ENCODE measurements around the gene SOCS1.
A peak's percentile ranks its signal among the peaks of the same experiment; 100 is the strongest.

SOCS1 gene

DNA sequence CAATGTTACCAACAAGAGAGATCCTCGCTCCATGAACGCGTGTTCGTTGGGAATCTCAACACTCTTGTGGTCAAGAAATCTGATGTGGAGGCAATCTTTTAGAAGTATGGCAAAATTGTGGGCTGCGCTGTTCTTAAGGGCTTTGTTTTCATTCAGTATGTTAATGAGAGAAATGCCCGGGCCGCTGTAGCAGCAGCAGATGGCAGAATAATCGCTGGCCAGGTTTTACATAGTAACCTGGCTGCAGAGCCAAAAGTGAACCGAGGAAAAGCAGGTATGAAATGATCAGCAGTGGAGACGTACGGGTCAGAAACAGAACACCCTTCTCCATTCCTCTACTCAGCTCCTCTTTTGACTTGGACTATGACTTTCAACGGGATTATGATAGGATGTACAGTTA is 13.3 kb downstream of the SOCS1 start:
- no peak for DNase-seq

DNA sequence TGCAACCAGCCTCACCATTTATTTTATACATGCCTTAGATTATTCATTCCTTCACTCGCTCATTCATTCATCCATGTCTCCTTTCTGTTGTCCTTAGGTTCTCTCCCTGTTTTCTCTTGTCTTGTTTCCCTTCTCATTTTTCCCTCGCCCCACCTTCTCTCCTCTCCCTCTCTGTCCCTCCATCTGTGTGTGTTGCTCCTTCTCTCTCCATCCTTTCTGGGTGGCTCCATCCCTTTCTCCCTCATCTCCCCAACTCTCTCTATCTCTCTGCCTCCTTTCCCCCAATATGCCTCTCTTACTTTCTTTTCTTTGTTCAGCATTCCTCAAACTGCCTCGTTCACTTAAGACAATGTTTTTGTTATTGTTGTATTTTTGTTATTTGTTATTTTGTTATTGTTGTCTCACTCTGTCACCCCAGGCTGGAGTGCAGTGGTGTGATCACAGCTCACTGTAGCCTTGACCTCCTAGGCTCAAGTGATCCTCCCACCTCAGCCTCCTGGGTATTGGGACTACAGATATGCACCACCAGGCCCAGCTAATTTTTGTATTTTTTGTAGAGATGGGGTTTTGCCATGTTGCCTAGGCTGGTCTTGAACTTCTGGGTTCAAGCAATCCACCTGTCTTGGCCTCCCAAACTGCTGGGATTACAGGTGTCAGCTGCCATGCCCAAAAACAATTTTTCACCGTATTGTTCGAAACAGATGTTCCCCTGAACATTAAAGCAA is 14.4 kb downstream of the SOCS1 start:
- no peak for DNase-seq

DNA sequence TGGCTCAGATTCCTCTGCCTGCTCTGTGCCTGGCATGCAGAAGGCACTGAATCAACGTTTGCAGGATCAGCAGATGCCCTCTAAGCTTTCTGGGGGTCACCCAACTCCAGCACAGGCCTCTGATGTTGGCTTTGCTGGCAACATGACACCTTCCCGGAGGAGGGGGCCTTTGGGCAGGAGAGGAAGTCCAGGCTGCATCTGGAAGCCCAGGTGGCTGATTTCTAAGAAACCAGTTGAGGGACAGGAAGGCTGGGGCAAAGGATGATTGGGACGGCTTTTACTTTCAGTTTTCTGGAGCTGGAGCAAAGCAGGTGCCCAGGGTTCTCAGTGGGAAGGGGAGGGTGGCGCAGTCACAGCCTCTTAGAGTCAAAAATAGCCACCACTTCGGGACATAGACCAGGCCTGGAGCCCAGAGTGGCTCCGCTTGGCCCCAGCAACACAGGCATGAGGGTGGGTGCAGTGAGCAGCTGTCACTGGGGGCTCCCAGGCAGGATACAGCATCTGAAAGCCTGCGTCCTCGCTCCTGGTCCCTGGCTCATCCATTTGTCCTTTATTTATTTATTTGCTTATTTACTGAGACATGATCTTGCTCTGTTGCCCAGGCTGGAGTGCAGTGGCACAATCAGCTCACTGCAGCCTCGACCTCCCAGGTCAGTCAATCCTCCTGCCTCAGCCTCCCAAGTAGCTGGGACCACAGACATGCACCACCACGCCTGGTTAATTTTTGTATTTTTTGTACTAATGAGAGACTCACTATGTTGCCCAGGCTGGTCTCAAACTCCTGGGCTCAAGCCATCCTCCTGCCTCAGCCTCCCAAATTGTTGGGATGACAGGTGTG is 15.1 kb downstream of the SOCS1 start:
- no peak for DNase-seq

DNA sequence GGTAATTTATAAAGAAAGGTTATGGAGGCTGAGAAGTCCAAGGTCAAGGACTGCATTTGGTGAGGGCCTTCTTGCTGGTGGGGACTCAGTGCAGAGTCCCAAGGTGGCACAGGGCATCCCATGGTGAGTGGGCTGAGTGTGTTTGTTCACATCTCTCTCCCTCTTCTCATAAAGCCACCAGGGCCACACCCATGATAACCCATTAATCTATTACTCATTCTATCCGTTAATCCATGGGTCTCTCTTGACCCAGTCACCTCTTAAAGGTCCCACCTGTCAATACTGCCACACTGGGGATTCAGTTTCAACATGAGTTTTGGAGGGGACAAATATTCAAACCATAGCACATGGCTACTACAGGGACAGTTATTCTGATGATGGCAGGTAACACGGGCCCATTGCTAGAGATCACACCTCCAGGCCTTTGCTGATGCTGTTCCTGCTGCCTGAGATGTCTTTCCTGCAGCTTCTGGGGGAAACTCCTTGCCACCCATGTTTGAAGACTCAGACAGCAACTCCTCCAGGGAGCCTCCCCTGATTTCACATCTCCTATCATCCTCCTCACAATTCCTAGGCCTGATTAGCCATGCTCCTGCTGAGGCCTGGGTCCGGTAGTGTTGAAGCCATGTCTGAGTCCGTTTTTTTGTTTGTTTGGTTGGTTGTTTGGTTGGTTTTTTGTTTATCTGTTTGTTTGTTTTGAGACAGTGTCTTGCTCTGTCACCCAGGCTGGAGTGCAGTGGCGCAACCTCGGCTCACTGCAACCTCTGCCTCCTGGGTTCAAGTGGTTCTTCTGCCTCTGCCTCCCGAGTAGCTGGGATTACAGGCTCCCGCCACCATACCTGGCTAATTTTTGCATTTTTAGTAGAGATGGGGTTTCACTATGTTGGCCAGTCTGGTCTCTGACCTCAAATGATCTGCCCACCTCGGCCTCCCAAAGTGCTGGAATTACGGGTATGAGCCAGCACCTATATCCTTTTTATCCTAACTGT is 16.1 kb downstream of the SOCS1 start:
- no peak for DNase-seq

DNA sequence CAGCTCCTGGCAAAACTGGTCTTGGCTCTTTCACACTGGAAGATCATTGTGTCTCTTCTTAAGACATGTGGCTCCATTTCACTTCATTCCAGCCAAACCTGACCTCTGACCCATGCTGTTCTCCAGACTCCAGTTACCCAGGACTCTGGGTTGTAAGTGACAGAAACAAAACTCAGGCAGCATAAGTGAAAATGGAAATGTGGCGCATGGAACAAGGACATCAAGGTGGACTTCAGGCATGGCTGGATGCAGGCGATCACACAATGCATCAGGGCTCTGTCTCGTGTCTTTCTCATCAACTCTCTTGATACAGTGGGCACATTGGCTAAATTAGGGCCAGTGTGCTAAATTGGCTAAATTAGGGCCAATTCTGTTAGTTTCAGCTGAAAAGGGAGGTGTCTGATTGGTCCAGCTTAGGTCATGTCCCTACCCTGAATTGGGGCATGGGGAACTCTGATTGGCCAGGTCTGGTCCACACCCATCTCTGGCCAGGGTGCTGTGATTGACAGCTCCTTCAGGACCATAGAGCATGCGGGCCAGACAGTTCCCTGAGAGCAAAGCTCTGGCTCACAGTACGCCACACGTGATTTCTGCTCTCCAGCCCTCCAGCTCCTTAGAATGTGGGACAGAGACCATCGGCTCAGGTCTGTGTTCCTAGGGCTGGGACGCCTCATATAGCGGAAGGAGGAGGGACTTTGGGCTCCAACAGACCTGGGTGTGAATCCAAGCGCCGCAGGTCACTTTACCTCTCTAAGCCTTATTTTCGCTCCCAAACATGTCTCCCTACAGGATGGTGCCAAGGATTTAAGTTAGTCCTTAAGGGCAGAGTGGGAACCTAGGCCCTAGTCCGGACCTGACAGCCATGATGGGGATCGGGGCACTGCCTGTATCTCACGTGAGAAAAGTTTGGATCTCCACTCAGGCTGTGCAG is 17.5 kb downstream of the SOCS1 start:
- DNase-seq, result no peak

DNA sequence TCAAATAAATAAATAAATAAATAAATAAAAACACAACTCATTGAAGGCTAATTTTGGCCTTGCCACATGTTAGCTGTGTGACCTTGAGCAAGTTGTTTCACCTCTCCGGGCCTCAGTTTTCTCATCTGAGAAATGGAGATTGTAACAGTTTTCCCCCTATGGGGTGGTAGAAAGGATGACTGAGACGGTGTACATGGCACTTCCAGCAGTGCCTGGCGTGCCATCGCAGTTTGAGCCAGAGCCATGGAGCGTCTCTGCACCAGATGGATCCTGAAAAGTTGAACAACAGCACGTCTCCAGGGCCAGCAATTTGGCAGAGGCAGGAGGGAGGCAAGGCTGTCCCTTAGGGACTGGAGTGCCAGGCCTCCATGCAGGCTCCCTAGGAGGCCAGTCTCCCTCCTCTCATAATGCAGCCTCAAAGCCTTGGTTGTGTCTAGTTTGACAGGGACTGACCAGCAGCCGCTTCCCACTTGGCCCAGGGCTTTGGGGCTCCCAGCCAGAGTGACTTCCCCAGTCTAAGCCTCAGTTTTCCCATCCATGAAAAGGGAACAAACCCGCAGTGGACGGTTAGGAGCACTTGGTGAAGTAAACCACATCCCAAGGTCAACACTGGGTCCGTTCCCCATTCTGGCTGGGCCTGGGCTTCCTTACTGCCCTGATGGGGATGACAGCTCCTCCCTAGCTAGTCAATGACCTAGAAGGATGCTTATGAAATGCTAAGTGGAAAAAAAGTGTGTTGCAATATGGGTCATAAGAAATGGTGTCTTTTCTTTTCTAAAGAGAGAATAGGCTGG is 19.3 kb downstream of the SOCS1 start:
- DNase-seq, result peak; percentile 83 to 87 (median 85)

DNA sequence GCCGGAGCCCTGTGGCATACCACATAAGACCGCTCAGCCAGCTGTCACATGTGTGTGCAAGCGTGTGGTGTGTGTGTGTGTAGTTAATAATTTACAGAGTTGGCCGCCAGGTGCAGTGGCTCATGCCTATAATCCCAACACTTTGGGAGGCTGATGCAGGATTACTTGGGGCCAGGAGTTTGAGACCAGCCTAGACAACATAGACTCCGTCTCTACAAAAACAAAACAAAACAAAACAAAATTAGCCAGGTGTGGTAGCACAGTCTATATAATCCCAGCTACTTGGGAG is 20.4 kb downstream of the SOCS1 start:
- no peak for DNase-seq

DNA sequence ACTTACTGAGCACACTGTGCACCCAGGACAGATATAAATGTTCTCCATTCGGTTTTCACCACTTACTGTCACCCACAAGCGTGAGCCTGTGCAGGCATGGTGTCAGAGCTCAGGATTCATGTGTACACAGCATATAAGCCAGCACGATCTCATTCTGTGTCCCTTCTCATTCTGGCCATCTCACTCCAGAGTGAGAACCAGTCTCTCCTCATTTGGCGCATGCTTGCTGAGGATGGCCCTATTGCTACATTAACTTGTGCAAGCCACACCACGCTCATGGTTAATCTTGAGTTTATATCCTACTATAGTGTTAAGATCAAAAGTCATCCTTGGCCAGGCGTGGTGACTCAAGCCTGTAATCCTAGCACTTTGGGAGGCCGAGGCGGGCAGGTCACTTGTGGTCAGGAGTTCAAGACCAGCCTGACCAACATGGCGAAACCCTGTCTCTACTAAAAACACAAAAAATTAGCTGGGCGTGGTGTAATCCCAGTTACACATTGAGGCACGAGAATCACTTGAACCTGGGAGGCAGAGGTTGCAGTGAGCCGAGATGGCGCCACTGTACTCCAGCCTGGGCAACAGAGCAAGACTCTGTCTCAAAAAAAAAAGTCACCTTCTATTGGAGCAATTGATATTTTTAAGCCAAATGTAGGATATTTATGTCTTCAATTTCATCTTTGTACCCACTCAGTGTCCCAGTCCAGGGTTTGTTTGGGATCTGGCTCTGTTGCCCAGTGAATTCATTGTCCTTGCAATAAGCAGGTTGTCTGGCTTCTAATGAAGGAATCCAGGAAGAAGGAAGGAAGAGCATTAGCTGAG is 20.9 kb downstream of the SOCS1 start:
- no peak for DNase-seq

DNA sequence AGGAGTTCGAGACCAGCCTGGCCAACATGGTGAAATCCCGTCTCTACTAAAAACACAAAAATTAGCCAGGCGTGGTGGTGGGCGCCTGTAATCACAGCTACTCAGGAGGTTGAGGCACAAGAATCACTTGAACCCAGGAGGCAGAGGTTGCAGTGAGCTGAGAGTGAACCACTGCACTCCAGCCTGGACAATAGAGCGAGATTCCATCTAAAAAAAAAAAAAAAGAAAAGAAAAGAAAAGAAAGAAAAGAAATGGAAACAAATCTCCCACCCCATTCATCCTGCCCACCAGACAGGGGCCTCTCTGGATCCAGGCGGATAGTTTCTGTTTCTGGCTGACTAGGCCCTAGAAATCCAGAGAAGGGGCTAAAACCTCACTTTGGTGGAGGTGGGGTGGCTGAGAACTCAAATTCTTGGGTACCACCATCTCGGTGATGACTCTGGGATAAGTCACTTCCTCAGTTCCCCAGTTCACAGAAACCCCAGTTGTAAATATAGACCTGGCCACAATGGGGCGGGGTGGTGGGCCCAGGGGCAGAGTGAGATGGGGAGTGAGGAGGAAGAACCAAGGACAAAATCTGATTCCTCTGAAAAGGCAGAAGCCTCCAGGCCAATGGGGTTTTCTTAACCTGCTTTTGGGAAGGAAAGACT is 22.2 kb downstream of the SOCS1 start:
- DNase-seq, result peak in 2 of 3 donors; percentile 33 to 49

DNA sequence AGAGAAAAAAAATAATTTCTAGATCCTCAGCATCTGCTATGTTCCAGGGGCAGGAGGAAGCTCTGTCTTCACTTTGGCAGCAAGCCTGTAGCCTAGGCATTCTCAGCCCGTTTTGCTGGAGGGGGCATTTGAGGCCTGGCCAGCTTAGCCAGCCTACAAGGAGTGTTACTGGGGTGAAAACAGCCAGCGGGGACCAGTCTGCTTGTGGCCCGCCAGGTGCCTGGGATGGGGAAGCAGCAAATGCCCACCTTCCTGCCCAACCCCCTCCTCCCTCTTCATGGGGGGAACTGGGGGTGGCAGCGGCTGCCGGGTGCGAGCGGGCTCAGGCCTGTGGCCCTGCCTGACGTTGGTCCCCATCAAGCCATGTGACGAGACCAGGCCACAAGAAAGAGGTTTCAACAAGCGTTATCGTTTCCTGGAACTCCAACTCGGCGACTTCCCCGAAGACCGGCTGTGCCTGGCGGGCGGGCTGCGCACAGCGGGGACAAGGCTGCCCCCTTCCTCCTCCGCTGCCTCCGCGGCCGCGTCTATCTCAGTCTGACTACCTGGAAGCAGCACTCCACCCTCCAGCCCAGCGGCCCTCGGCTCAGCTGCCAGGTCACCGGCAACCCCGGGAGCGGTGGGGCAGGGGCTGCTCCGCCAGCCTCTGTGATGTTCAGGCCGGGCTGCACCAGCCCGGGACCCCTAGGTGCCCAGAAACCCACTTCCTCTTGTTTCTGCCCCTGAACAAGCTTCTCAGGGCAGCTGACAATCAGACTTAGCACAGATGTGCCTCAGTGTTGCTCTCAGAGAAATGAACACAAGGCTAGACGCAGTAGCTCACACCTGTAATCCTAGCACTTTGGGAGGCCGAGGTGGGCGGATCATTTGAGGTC is 22.9 kb downstream of the SOCS1 start:
- peak; percentile 36 to 60 (median 49) for DNase-seq

DNA sequence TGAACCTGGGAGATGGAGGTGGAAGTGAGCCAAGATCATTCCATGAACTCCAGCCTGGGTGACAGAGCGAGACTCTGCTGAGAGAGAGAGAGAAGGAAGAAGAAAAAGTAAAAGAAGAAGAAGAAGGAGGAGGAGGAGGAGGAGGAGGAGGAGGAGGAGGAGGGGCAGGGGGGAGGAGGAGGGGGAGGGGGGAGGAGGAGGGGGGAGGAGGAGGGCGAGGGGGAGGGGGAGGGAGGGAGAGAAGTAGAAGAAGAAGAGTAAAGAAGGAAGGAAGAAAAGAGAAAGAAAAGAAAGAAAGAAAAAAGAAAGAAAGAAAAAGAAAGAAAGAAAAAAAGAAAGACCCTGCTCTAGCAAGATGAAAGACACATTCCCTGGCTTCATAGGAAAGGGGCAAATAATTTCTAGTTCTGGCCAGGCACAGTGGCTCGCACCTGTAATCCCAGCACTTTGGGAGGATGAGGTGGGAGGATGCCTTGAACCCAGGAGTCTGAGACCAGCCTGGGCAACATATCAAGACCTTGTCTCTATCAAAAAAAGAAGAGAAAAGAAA is 23.6 kb downstream of the SOCS1 start:
- no peak for DNase-seq

DNA sequence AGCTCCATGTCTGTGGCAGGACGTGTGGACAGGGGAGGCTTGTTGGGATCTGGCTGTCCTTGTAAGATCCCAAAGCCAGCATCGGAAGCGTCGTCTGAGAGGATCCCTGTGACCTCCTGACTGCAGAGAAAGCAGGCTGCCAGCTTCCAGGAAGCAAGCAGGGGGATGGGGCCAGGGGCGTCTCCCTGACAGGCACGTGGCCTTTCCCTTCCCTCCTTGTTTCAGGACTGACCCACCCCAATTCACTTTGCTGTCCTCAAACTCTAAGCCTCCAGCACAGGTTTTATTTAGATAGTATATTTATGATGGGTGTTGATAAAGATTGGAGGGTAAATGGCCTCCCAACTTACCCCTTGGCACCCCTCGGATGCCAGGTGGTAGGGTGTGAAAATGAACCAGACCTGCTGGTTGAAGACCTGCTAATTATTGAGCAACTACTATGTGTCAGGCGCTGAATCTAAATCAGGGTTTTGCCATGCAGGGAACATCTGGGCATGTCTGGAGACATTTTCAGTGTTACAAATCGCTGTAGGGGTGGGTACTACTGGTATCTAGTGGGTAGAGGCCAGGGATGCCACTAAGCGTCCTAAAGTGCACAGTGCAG is 24.5 kb downstream of the SOCS1 start:
- no peak for DNase-seq

DNA sequence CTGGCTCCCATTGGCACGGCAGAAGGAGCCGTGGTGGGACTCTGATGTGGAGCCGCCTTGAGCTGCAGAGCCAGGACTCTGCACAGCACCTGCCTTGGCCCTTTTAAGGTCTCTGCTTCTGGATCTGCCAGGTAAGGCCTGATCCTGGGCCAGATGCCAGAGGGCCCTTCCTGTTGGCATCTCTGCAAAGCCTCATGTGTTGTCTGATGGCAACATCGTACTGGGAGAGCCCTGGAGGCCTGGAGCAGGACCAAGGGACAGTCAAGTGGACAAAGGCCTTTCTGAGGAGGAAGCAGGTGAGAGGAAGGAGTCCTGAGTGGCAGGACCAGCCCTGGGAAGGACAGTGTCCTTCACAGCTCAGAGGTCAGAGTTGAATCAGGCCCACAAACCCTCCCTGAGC is 26.1 kb downstream of the SOCS1 start:
- no peak for DNase-seq

DNA sequence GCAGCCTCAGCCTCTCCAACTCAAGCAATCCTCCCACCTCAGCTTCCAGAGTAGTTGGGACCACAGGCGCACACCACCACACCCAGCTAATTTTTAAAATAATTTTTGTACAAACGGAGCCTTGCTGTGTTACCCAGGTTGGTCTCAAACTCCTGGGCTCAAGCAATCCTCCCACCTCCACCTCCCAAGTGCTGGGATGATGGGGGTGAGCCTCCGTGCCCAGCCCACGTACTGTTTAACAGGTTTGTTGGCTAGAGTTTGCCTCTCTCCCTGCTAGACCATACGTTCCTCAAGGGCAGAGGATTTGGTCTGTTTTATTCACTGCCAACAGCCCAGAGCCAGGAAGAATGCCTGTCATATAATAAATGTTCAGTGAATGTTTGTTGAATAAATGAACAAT is 26.6 kb downstream of the SOCS1 start:
- DNase-seq, result no peak

DNA sequence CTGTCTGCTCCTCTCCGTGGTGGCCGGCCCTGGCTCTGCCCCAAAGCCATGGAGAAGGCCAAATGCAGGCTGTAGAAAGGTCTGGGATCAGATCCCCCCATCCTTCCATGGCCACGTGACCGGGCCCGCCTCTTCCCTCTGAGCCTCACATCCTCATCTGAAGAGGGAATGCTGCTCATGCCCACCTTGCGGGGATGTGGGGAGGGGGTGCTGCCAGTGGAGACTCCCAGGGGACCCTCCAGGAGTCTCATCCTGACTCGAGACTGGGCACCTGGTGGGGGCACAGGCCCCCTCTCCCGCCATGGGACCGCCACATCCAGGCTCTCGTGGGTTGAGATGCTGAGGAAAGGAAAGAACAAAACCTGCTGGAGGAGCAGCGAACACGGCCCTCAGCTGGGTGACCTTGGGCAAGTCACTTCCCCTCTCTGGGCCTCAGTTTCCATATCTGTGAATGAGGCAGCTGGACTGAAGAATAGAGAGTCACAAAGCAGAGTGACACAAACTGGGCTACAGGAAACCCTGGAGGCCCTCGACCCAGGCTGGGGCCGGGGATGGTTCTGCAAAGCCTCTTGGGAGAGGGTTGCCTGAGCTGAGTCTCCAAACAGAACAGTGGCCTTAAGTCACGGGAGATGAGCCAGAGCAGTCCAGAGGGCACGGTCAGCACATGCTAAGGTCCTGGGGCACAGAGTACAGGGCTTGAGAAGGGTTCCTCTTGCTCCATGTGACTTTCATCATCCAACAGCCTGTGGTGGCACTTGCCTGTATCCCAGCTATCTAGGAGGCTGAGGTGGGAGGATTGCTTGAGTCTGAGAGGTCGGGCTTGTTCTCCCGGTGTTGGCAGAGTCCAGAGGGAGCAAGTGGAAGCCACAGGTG is 30.1 kb downstream of the SOCS1 start:
- DNase-seq, result no peak

DNA sequence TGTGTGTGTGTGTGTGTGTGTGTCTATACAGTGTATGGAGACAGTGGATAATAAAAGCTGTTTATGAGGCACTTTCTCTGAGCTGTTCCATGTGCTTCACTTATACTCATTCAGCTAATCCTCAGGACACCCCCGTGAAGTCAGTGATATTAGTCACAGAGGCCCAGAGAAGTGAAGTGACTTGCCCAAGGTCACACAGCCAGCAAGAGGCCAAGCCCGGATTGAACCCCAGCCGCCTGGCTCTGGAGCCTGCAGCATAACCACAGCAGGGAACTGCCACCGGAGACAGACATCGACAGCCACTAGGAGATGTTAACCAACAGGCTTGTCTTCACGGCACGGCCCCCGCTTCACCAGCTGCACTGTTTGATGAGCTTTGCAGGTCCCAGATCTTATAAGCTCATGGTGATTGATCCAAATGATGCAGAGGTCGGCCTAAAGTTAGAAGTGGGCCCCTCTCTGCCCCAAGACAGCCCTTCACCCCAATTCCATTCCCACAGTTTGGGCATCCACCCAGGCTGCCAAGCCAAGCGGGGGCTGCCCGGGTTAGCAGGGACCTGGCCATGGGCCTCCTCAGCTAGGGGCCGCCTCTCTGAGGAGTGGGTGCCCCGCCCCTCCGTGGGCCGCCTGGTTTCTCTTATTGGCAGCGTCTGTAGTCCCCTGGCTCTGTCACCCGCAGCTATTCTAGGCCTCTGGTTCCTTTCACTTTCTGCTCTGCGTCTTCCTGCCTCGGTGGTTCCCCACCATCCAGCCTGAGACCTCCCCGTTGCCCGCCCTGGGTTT is 30.9 kb downstream of the SOCS1 start:
- peak; percentile 58 to 77 (median 72) for DNase-seq

Data from suppressor macrophage treated with lipopolysaccharide for 1 hour (primary cell).